Mesenchymal stem cell (in vitro differentiated cells and primary cell): Measurements from ENCODE around the gene PPP1R12B.
A peak's percentile ranks its signal among the peaks of the same experiment; 100 is the strongest.

Experiments
- DNase-seq: peaks from one replicate; pipeline ENCODE4 v3.0.0-alpha.2; 2013
- H2AFZ ChIP-seq: one replicate; pipeline ENCODE4 v1.6.1; 2013; ENCODE audit warnings: low read depth, mild to moderate bottlenecking, control low read depth, inconsistent platforms, low read length, moderate library complexity
- H2AK5ac ChIP-seq: 2 replicates; pipeline ENCODE4 v1.6.1; 2013; ENCODE audit warnings: low read length, moderate library complexity, mild to moderate bottlenecking, inconsistent platforms; ENCODE audit not compliant: severe bottlenecking
- H2BK120ac ChIP-seq: one replicate; pipeline ENCODE4 v1.6.1; 2013; ENCODE audit warnings: low read depth, mild to moderate bottlenecking, inconsistent platforms, low read length, moderate library complexity
- H2BK12ac ChIP-seq, 2 experiments: one replicate each; pipeline ENCODE4 v1.6.1; 2013; ENCODE audit warnings: inconsistent platforms in 2 of 2, low read length in 2 of 2, mild to moderate bottlenecking in 2 of 2, moderate library complexity in 2 of 2, control low read depth in 1 of 2
- H2BK15ac ChIP-seq: one replicate; pipeline ENCODE4 v1.6.1; 2013; ENCODE audit warnings: mild to moderate bottlenecking, low read depth, inconsistent platforms; ENCODE audit not compliant: poor library complexity, severe bottlenecking
- H2BK5ac ChIP-seq: 2 replicates; pipeline ENCODE4 v1.6.1; 2013; ENCODE audit warnings: low read depth, mild to moderate bottlenecking, low read length, control low read depth, inconsistent platforms; ENCODE audit not compliant: poor library complexity, severe bottlenecking
- H3K14ac ChIP-seq, 2 experiments: one replicate each; pipeline ENCODE4 v1.6.1; 2013; ENCODE audit warnings: inconsistent platforms in 2 of 2, low read length in 2 of 2, control low read depth in 1 of 2, mild to moderate bottlenecking in 1 of 2, moderate library complexity in 1 of 2
- H3K18ac ChIP-seq, 2 experiments: one replicate each; pipeline ENCODE4 v1.6.1; 2013; ENCODE audit warnings: inconsistent platforms in 2 of 2, low read length in 2 of 2, control low read depth in 1 of 2, low read depth in 1 of 2, mild to moderate bottlenecking in 1 of 2
- H3K23ac ChIP-seq, 2 experiments: one replicate each; pipeline ENCODE4 v1.6.1; 2013; ENCODE audit warnings: inconsistent platforms in 2 of 2, low read length in 2 of 2, mild to moderate bottlenecking in 2 of 2, moderate library complexity in 2 of 2, control low read depth in 1 of 2
- H3K27ac ChIP-seq: 2 replicates; pipeline ENCODE4 v1.5.1; 2013; ENCODE audit warnings: mild to moderate bottlenecking, moderate library complexity, low read length, control low read depth, inconsistent platforms; ENCODE audit not compliant: poor library complexity, severe bottlenecking
- H3K27me3 ChIP-seq, 2 experiments: 2 replicates each; pipeline versions ENCODE4 v1.6.1 to v1.7.0; 2013; ENCODE audit warnings: low read length in 2 of 2, mild to moderate bottlenecking in 2 of 2, moderate library complexity in 2 of 2, control low read depth in 1 of 2, inconsistent platforms in 1 of 2; ENCODE audit not compliant: control insufficient read depth in 1 of 2, insufficient read depth in 1 of 2
- H3K36me3 ChIP-seq, 2 experiments: 2 replicates each; pipeline versions ENCODE4 v1.6.1 to v1.7.0; 2013; ENCODE audit warnings: low read length in 2 of 2, control low read depth in 1 of 2, inconsistent platforms in 1 of 2, low read depth in 1 of 2, mild to moderate bottlenecking in 1 of 2; ENCODE audit not compliant: insufficient read depth in 2 of 2, control insufficient read depth in 1 of 2
- H3K4ac ChIP-seq, 2 experiments: one replicate each; pipeline ENCODE4 v1.6.1; 2013; ENCODE audit warnings: inconsistent platforms in 2 of 2, low read length in 2 of 2, mild to moderate bottlenecking in 2 of 2, moderate library complexity in 2 of 2, control low read depth in 1 of 2, low read depth in 1 of 2
- H3K4me1 ChIP-seq: 2 replicates; pipeline ENCODE4 v1.6.1; 2013; ENCODE audit warnings: low read depth, low read length, control low read depth; ENCODE audit not compliant: control insufficient read depth, insufficient read depth
- H3K4me2 ChIP-seq: 2 replicates; pipeline ENCODE4 v1.6.1; 2013; ENCODE audit warnings: low read length, mild to moderate bottlenecking, inconsistent platforms; ENCODE audit not compliant: poor library complexity, severe bottlenecking
- H3K4me3 ChIP-seq, 2 experiments: 2 replicates each; pipeline versions ENCODE4 v1.5.1 to v1.7.0; 2013; ENCODE audit warnings: low read length in 2 of 2, mild to moderate bottlenecking in 2 of 2, control low read depth in 1 of 2, low read depth in 1 of 2; ENCODE audit not compliant: insufficient read depth in 1 of 2
- H3K79me1 ChIP-seq: replicated peaks from 2 replicates; pipeline ENCODE4 v1.6.1; 2013; ENCODE audit warnings: mild to moderate bottlenecking, control low read depth, low read length, inconsistent platforms; ENCODE audit not compliant: poor library complexity, severe bottlenecking
- H3K9ac ChIP-seq: 2 replicates; pipeline ENCODE4 v1.7.0; 2013; ENCODE audit warnings: mild to moderate bottlenecking, low read length, moderate library complexity
- H3K9me3 ChIP-seq: 2 replicates; pipeline ENCODE4 v1.7.0; 2013; ENCODE audit warnings: mild to moderate bottlenecking, low read length; ENCODE audit not compliant: control insufficient read depth
- H4K8ac ChIP-seq: one replicate; pipeline ENCODE4 v1.6.1; 2013; ENCODE audit warnings: inconsistent platforms, mild to moderate bottlenecking, low read length, moderate library complexity
- H4K91ac ChIP-seq: one replicate; pipeline ENCODE4 v1.6.1; 2013; ENCODE audit warnings: mild to moderate bottlenecking, low read length, inconsistent platforms
- whole genome bisulfite sequencing: methylation state at CpG from one replicate; pipeline ENCODE4 v1.1.7; 2013; ENCODE audit warnings: mixed read lengths; 5-methylcytosine and 5-hydroxymethylcytosine counted together

PPP1R12B gene

GRCh38 chr1:202311875-202312635 is 36.4 kb upstream of the PPP1R12B start:
- WGBS = 55% methylated on average over 14 of the region's 14 CpGs
- no peak overlapping the region for H3K23ac ChIP-seq
- H3K4me2 ChIP-seq = no peak overlapping the region

GRCh38 chr1:202315576-202316168 is 32.8 kb upstream of the PPP1R12B start:
- no peak overlapping the region for H4K91ac ChIP-seq
- H2BK5ac ChIP-seq = no peak overlapping the region
- H4K8ac ChIP-seq = no peak overlapping the region
- H2BK12ac ChIP-seq = no peak overlapping the region
- no peak overlapping the region for H3K4ac ChIP-seq
- H3K9ac ChIP-seq = no peak overlapping the region
- 21% methylated on average over 8 of the region's 9 CpGs for WGBS
- no peak overlapping the region for H3K27ac ChIP-seq
- no peak overlapping the region for H3K23ac ChIP-seq
- no peak overlapping the region for H3K4me3 ChIP-seq
- H2AFZ ChIP-seq = no peak overlapping the region
- H3K18ac ChIP-seq = no peak overlapping the region
- H2BK120ac ChIP-seq = no peak overlapping the region
- no peak overlapping the region for H3K14ac ChIP-seq
- H3K9me3 ChIP-seq = no peaks in the 10 kb centered on the region
- peak; percentile 66 for DNase-seq
- H3K27me3 ChIP-seq = peaks cover 0 to 96% of the 10 kb centered on the region in 2 experiments
- H3K4me1 ChIP-seq = peaks cover 8% of the 10 kb centered on the region
- H3K79me1 ChIP-seq = no peaks in the 10 kb centered on the region
- H3K36me3 ChIP-seq = no peaks in the 10 kb centered on the region
- no peak overlapping the region for H2BK15ac ChIP-seq
- no peak overlapping the region for H2AK5ac ChIP-seq
- no peak overlapping the region for H3K4me2 ChIP-seq

More at GRCh38 chr1:202311875-202312635, 36.4 kb upstream of the PPP1R12B start:
- Histone ChIP-seq H4K91ac (no peak overlapping the region), H2AFZ (no peak overlapping the region), H3K79me1 (no peaks in the 10 kb centered on the region), H2BK15ac (no peak overlapping the region), H3K36me3 (no peaks in the 10 kb centered on the region), H3K14ac (no peak overlapping the region), H3K4ac (no peak overlapping the region), H2BK5ac (no peak overlapping the region), H2BK120ac (no peak overlapping the region), H3K4me3 (no peak overlapping the region), H3K9me3 (no peaks in the 10 kb centered on the region), H3K4me1 (peaks cover 8% of the 10 kb centered on the region), H3K9ac (no peak overlapping the region), H3K27me3 (peaks cover 0 to 99% of the 10 kb centered on the region in 2 experiments), H2AK5ac (no peak overlapping the region), H3K18ac (no peak overlapping the region), H4K8ac (no peak overlapping the region), H2BK12ac (no peak overlapping the region), H3K27ac (no peak overlapping the region)
- DNase-seq = no peak

- no peaks in the 10 kb centered on the region for H3K79me1 ChIP-seq
- no peak overlapping the region for H2BK5ac ChIP-seq
- H3K4me3 ChIP-seq = no peak overlapping the region
- no peak overlapping the region for H2AK5ac ChIP-seq
- H3K36me3 ChIP-seq = no peaks in the 10 kb centered on the region
- no peak overlapping the region for H2BK15ac ChIP-seq
- no peak overlapping the region for H4K91ac ChIP-seq
- no peak overlapping the region for H3K4me2 ChIP-seq
- no peak overlapping the region for H3K18ac ChIP-seq
- H3K9ac ChIP-seq = no peak overlapping the region
- H3K27ac ChIP-seq = no peak overlapping the region
- peaks cover 8% of the 10 kb centered on the region for H3K4me1 ChIP-seq
- no peak overlapping the region for H3K14ac ChIP-seq
- H2AFZ ChIP-seq = no peak overlapping the region
- no peak overlapping the region for H2BK120ac ChIP-seq
- H3K9me3 ChIP-seq = no peaks in the 10 kb centered on the region
- no peak for DNase-seq
- peaks cover 0 to 96% of the 10 kb centered on the region in 2 experiments for H3K27me3 ChIP-seq
- no peak overlapping the region for H4K8ac ChIP-seq
- H3K4ac ChIP-seq = no peak overlapping the region
- no peak overlapping the region for H3K23ac ChIP-seq
- H2BK12ac ChIP-seq = no peak overlapping the region
Measured at GRCh38 chr1:202316186-202316585, 32.3 kb upstream of the PPP1R12B start.

- Histone ChIP-seq H3K79me1 (no peaks in the 10 kb centered on the region), H3K36me3 (no peaks in the 10 kb centered on the region), H3K4me3 (no peak overlapping the region), H4K8ac (no peak overlapping the region), H3K4me2 (no peak overlapping the region), H4K91ac (no peak overlapping the region), H3K14ac (no peak overlapping the region), H3K23ac (no peak overlapping the region), H3K4ac (no peak overlapping the region), H3K9ac (no peak overlapping the region), H2BK5ac (no peak overlapping the region), H3K4me1 (no peaks in the 10 kb centered on the region), H2AK5ac (no peak overlapping the region), H3K18ac (no peak overlapping the region), H3K9me3 (no peaks in the 10 kb centered on the region), H3K27me3 (peaks cover 0 to 89% of the 10 kb centered on the region in 2 experiments), H2BK12ac (no peak overlapping the region), H2AFZ (no peak overlapping the region), H2BK15ac (no peak overlapping the region), H3K27ac (no peak overlapping the region), H2BK120ac (no peak overlapping the region)
- DNase-seq = no peak
- WGBS = 91% methylated on average over 52 of the region's 52 CpGs
Measured at GRCh38 chr1:202317941-202318925, 30.3 kb upstream of the PPP1R12B start.
